Heart left ventricle (tissue), 13 donors: ENCODE measurements around the gene TBCD.

Source experiments
- CTCF ChIP-seq, 12 donors: fragments of 200-600 bp; sonication (generic) in 4 of 12; IDR thresholded peaks; one replicate each; pipeline versions ENCODE4 v1.5.0 to v1.8.0; 2018 to 2022; ENCODE audit warnings: antibody characterized with exemption in 12 of 12, mild to moderate bottlenecking in 5 of 12
- POLR2A ChIP-seq, 2 donors: fragments of 450-650 bp; IDR thresholded peaks; one replicate each; pipeline ENCODE4 v1.6.1; 2017; ENCODE audit warnings: antibody characterized with exemption in 2 of 2, mild to moderate bottlenecking in 2 of 2, moderate library complexity in 2 of 2
- donor health status: ischemic (EF 13 %, LVEDD 7.1; RV severe dilation, severe dysfunction).
- donor health status: DM: no; HTN: yes; CAD: no.
- donor health status: DM: no; HTN: no; CAD: no.
- donor health status: ischemic (EF 25% LVEDD 6.9; RV normal size, moderate dysfunction).
- donor health status: ischemic (EF 25% LVEDD 5.7; RV mildly dilated, moderate dysfunction).
- donor health status: ischemic (EF 35%, LVEDD 5.7; RV mildly dilated, moderate dysfunction).
- donor health status: nonischemic (EF 11% LVEDD 7.7; RV severe dilation, severe dysfunction).
- donor health status: DM: yes; HTN: yes; CAD: no.
- donor health status: PGD.
- donor health status: ischemic (EF 29% LVEDD 5.4; RV normal size, mild dysfunction).
- donor health status: nonischemic (EF 23%, LVEDD 6.1; RV moderate dilation, normal function).

GRCh38 chr17:82894389-82894788 is 142.5 kb downstream of the TBCD start:
- TF ChIP-seq CTCF (IDR thresholded peaks at IDR 0.05) (no peak), POLR2A (IDR thresholded peaks at IDR 0.05) (no peak)
